Naive B cell (primary cell): ENCODE data around the gene ERH. TPM values are rescaled to one million over a fixed set of nuclear protein-coding genes. Genes with fewer than 3 reads are reported as not detected.

ENCODE experiments used
- polyA plus RNA-seq, 6 donors: library from polyadenylated mRNA; unstranded; fragments of 300-500 nt; fragmentation: Illumina TruSeq; gene quantifications; one replicate each; pipeline ENCODE4 v1.2.3, GENCODE V29; 2021; ENCODE audit warnings: low read depth in 6 of 6

Gene ERH
- polyA plus RNA-seq, 6 donors from 2014 or later = 46.0 to 80.3 (median 65.6) TPM

Other genes with a start within 250 kb of the ERH start
- gene DCAF5, start 245.2 kb downstream of the ERH start, polyA plus RNA-seq = 10 to 100 TPM; 35.7 to 66.1 (median 49.3) TPM
- gene EXD2, start 206.8 kb downstream of the ERH start, polyA plus RNA-seq = 10 to 100 TPM in 1 of 6 donors, 1 to 10 TPM in 5; 3.5 to 10.4 (median 4.8) TPM
- not detected for gene GALNT16, start 138.1 kb downstream of the ERH start, polyA plus RNA-seq
- gene SLC39A9, start 393 bp upstream of the ERH start, polyA plus RNA-seq = 10 to 100 TPM in 5 of 6 donors, 1 to 10 TPM in 1; 7.7 to 22.6 (median 18.4) TPM
- gene PLEKHD1, start 86.4 kb upstream of the ERH start, polyA plus RNA-seq = under 1 TPM in 2 of 6 donors, not detected in 4; 0.07 to 0.11 TPM
- gene CCDC177, start 176.6 kb upstream of the ERH start, polyA plus RNA-seq = not detected
- gene SUSD6, start 213.3 kb upstream of the ERH start, polyA plus RNA-seq = 10 to 100 TPM; 16.1 to 22.8 (median 19.4) TPM